H1 (cell line): Measurements from ENCODE around the gene LIPC.

Source experiments
- BCL11A ChIP-seq, 2 experiments: IDR thresholded peaks; one replicate each; pipeline ENCODE4 v1.6.1; 2011; ENCODE audit warnings: low read depth in 2 of 2, low read length in 2 of 2, mild to moderate bottlenecking in 2 of 2
- BRCA1 ChIP-seq: IDR thresholded peaks from 2 replicates; pipeline ENCODE4 v1.6.1; 2012; ENCODE audit warnings: low read depth, low read length, improper control_type of control experiment
- CREB1 ChIP-seq: IDR thresholded peaks from 2 replicates; pipeline ENCODE4 v1.6.1; 2012; ENCODE audit warnings: inconsistent platforms
- GABPA ChIP-seq: IDR thresholded peaks from 2 replicates; pipeline ENCODE4 v1.6.1; 2011; ENCODE audit warnings: mild to moderate bottlenecking, low read length, moderate library complexity, borderline replicate concordance; ENCODE audit not compliant: insufficient read depth
- HDAC6 ChIP-seq: IDR thresholded peaks from one replicate; pipeline ENCODE4 v1.7.1; 2012; ENCODE audit warnings: low read depth, mild to moderate bottlenecking, inconsistent platforms, low read length, moderate library complexity
- POLR2A ChIP-seq, 2 experiments: IDR thresholded peaks; 1 replicate in 1 of 2; 2 replicates in 1 of 2; pipeline ENCODE4 v1.6.1; 2011; ENCODE audit warnings: low read depth in 2 of 2, low read length in 2 of 2, mild to moderate bottlenecking in 2 of 2; ENCODE audit errors: control extremely low read depth in 1 of 2
- SRF ChIP-seq: IDR thresholded peaks from 2 replicates; pipeline ENCODE4 v1.6.1; 2011; ENCODE audit warnings: mild to moderate bottlenecking, low read depth, low read length, moderate library complexity
- TEAD4 ChIP-seq: IDR thresholded peaks from 2 replicates; pipeline ENCODE4 v1.6.1; 2012; ENCODE audit warnings: low read depth, low read length, inconsistent platforms, mixed read lengths
- YY1 ChIP-seq: IDR thresholded peaks from 2 replicates; pipeline ENCODE4 v1.6.1; 2011; ENCODE audit warnings: low read depth, mild to moderate bottlenecking, low read length
- TF ChIP-seq, protein P1 (sequence below), 3 experiments: IDR thresholded peaks; 1 replicate in 2 of 3; 2 replicates in 1 of 3; pipeline versions ENCODE4 v1.5.1 to v1.6.1; 2011; ENCODE audit warnings: low read length in 3 of 3, mild to moderate bottlenecking in 3 of 3, inconsistent platforms in 2 of 3, low read depth in 1 of 3, moderate library complexity in 1 of 3; ENCODE audit not compliant: insufficient read depth in 1 of 3; ENCODE audit errors: control extremely low read depth in 1 of 3

DNA sequence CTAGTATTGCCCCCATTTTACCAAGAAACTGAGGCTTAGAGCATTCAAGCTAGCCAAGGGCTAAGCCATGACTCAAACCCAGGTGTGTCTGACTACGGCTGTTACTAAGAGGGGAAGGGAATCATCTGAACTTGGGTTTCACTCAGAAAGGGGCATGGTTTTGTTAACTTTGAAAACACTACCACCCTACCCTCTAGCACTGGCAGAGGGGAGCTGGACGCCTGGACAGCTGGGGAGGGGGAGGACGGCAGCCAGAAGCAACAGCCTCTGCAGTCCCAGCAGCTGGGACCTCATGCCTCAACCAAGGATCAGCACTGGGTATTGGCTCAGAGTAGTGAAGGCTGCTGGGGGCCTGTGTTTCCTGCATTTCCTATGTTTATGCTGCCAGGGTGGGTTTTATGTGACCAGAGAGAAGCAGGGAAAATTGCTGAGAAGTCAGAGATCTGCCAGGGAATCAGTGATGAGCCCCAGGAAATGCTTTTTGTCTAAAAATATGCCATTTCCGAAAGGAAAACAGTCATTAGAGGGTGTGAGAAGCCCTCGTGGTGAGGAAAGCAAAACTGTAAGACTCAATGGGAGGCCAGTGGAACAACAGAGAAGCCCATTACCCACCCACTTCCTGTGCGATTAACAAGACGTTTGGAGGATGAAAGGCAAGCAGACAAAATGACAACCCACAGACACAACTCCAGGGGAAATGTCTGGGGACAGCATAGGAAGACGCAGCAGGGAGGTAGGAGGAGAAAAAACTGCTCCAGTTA is 41.2 kb downstream of the LIPC start:
- TF ChIP-seq, protein P1, sequence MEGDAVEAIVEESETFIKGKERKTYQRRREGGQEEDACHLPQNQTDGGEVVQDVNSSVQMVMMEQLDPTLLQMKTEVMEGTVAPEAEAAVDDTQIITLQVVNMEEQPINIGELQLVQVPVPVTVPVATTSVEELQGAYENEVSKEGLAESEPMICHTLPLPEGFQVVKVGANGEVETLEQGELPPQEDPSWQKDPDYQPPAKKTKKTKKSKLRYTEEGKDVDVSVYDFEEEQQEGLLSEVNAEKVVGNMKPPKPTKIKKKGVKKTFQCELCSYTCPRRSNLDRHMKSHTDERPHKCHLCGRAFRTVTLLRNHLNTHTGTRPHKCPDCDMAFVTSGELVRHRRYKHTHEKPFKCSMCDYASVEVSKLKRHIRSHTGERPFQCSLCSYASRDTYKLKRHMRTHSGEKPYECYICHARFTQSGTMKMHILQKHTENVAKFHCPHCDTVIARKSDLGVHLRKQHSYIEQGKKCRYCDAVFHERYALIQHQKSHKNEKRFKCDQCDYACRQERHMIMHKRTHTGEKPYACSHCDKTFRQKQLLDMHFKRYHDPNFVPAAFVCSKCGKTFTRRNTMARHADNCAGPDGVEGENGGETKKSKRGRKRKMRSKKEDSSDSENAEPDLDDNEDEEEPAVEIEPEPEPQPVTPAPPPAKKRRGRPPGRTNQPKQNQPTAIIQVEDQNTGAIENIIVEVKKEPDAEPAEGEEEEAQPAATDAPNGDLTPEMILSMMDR (IDR thresholded peaks at IDR 0.05; ENCODE audit: control extremely low read depth in 1 of 3, insufficient read depth in 1 of 3, low read depth in 1 of 3, low read length in 3 of 3): no peak
- no peak for TF ChIP-seq SRF
- TF ChIP-seq POLR2A (IDR thresholded peaks at IDR 0.05; ENCODE audit: control extremely low read depth in 1 of 2, low read depth in 2 of 2, low read length in 2 of 2): no peak
- no peak for TF ChIP-seq TEAD4
- TF ChIP-seq BCL11A (IDR thresholded peaks at IDR 0.05; ENCODE audit: low read depth in 2 of 2, low read length in 2 of 2): no peak
- TF ChIP-seq HDAC6: no peak
- no peak for TF ChIP-seq CREB1
- TF ChIP-seq BRCA1: no peak
- TF ChIP-seq GABPA: no peak
- no peak for TF ChIP-seq YY1
